ENCODE results near the gene C1orf226. TPM values are rescaled to one million over a fixed set of nuclear protein-coding genes. Genes with fewer than 3 reads are reported as not detected.

The C1orf226 gene
- total and polyA plus RNA-seq, 7 donors, result 0.10 to 1.1 (median 0.28) TPM

DNA sequence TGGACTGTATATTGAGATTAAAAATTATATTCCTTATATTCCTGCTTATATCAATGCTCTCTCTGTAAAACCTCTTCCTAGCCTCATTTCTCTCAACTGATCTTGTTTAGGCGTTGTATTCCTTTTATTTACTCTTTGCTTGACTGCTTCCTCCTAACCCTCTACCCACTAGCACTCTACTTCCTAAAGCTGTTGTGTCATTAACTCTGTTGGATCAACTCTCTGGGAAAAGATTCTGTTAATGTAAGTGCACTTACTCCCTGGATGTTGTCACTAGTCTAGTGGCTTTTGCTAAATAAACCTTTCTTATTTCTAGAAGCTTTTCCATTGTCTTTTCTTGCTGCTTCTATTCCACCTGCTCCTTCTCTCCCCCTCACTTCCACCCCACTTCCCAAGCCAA is 11.4 kb upstream of the C1orf226 start:
- Histone ChIP-seq H3K9me3 (no peaks in the 10 kb centered on the region), H3K4me1 (no peaks in the 10 kb centered on the region), H3K4me3 (no peak overlapping the region), H3K27me3 (ENCODE audit: insufficient read depth in 3 of 3, low read length in 2 of 3) (no peaks in the 10 kb centered on the region), H3K27ac (no peak overlapping the region), H3K36me3 (ENCODE audit: insufficient read depth in 1 of 2, low read depth in 1 of 2) (no peaks in the 10 kb centered on the region)
- TF ChIP-seq, protein P1, sequence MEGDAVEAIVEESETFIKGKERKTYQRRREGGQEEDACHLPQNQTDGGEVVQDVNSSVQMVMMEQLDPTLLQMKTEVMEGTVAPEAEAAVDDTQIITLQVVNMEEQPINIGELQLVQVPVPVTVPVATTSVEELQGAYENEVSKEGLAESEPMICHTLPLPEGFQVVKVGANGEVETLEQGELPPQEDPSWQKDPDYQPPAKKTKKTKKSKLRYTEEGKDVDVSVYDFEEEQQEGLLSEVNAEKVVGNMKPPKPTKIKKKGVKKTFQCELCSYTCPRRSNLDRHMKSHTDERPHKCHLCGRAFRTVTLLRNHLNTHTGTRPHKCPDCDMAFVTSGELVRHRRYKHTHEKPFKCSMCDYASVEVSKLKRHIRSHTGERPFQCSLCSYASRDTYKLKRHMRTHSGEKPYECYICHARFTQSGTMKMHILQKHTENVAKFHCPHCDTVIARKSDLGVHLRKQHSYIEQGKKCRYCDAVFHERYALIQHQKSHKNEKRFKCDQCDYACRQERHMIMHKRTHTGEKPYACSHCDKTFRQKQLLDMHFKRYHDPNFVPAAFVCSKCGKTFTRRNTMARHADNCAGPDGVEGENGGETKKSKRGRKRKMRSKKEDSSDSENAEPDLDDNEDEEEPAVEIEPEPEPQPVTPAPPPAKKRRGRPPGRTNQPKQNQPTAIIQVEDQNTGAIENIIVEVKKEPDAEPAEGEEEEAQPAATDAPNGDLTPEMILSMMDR (IDR thresholded peaks at IDR 0.05), result no peak
- intact Hi-C loops (cut with DNase I), result no loop called here
- no peak for ATAC-seq
- WGBS, 3 donors, result 89 to 93% (median 90%) methylated on average over 1 of the region's 1 CpG
- no peak for DNase-seq

DNA sequence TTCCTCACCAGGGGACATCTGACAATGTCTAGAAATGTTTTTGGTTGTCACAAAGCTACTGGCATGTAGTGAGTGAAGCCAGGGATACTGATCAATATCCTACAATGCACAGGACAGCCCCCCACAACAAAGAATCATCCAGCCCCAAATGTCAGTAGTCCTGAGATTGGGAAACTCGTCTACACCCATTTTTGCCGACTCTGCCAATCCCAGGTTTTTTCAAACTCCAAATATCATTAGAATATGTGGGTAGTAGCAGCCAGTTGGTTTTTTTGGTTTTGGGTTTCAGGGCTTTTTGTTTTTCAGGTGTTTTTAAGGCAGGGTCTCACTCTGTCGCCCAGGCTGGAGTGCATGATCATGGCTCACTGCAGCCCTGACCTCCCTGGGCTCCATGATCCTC is 10.8 kb upstream of the C1orf226 start:
- WGBS, 3 donors, result 92 to 97% (median 93%) methylated on average over 3 of the region's 3 CpGs
- H3K4me1 ChIP-seq, result no peaks in the 10 kb centered on the region
- no peaks in the 10 kb centered on the region for H3K9me3 ChIP-seq
- H3K27me3 ChIP-seq (ENCODE audit: insufficient read depth in 3 of 3, low read length in 2 of 3), result no peaks in the 10 kb centered on the region
- intact Hi-C loops (cut with DNase I), result no loop called here
- no peak for ATAC-seq
- no peak for DNase-seq
- no peak overlapping the region for H3K27ac ChIP-seq
- no peak overlapping the region for H3K4me3 ChIP-seq
- TF ChIP-seq, protein P1 (IDR thresholded peaks at IDR 0.05), result no peak
- H3K36me3 ChIP-seq (ENCODE audit: insufficient read depth in 1 of 2, low read depth in 1 of 2), result no peaks in the 10 kb centered on the region

DNA sequence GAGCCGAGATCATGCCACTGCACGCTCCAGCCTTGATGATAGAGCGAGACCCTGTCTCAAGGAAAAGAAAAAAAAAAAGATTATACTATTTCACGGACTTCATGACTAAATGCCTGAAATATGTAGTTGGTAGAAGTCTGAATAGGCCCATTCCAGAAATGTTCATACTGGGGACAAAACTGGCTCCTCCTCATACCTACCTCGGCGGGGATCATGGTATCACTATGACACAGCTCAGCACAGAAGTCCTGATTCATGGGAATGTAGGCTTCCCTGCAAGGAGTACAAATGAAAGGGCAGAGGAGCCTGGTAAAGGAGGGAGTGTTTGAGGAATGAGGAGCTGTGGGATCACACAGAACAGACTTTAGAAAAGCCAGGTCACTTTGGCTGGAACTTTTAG is 9.9 kb upstream of the C1orf226 start:
- H3K4me1 ChIP-seq, result no peaks in the 10 kb centered on the region
- DNase-seq (no peak), ATAC-seq (no peak)
- H3K27me3 ChIP-seq (ENCODE audit: insufficient read depth in 3 of 3, low read length in 2 of 3), result no peaks in the 10 kb centered on the region
- H3K27ac ChIP-seq, result no peak overlapping the region
- 76 to 88% (median 83%) methylated on average over 6 of the region's 6 CpGs for WGBS, 3 donors
- intact Hi-C loops (cut with DNase I), result no loop called here
- no peaks in the 10 kb centered on the region for H3K36me3 ChIP-seq (ENCODE audit: insufficient read depth in 1 of 2, low read depth in 1 of 2)
- TF ChIP-seq, protein P1 (IDR thresholded peaks at IDR 0.05), result no peak
- no peak overlapping the region for H3K4me3 ChIP-seq
- no peaks in the 10 kb centered on the region for H3K9me3 ChIP-seq

DNA sequence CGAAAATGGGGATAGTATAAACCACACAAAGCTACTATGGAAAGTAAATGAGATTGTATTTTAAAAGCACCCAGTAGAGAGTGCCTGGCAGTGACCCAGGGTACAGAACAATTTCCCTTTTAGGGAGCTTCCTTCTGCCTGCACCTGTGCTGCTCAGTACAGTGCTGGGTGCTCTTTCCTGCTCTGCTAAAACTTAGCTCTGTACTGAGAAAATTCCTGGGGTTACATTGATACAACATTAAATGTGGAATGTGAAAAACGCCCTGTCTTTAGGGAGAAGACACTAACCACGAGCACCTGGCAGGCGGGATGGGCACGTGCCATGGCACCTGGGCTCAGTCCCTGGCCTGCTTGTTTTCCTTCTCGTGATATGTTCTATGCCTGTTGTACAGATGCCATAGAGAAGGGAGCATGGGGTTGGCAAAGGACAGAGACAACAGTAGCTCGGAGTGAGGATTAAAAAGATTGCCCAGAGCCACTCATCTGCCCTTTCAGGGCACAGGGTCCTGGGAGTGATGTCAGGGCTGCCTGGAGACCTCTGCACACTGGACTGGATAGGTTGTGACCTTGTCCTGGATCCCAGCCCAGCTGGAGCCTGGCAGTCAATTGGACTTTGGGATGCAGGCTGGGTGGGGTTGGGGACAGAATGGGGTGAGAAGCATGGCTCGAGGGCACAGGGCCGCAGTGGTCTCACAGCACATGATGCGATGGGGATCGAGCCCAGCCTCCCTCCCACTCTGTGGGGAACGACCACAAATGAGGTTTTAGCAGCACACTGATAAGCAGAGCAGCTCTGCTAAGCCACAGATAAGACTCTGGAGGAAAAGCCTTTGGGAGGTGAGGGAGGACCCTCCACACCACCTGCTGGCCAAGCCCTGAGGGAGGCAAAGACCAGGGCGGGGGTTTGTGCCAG is 9.1 kb upstream of the C1orf226 start:
- no peak for ATAC-seq
- H3K27me3 ChIP-seq (ENCODE audit: insufficient read depth in 3 of 3, low read length in 2 of 3), result no peaks in the 10 kb centered on the region
- TF ChIP-seq, protein P1 (IDR thresholded peaks at IDR 0.05), result no peak
- intact Hi-C loops (cut with DNase I), result no loop called here
- no peaks in the 10 kb centered on the region for H3K9me3 ChIP-seq
- H3K36me3 ChIP-seq (ENCODE audit: insufficient read depth in 1 of 2, low read depth in 1 of 2), result no peaks in the 10 kb centered on the region
- no peaks in the 10 kb centered on the region for H3K4me1 ChIP-seq
- no peak overlapping the region for H3K27ac ChIP-seq
- no peak overlapping the region for H3K4me3 ChIP-seq
- WGBS, 3 donors, result 67 to 72% (median 68%) methylated on average over 13 of the region's 13 CpGs
- DNase-seq, result no peak
